A549 (cell line): Measurements from ENCODE around the gene GAB1.

Experiments
- POLR2A ChIP-seq: IDR thresholded peaks from 2 replicates; pipeline ENCODE4 v1.6.1; 2012; ENCODE audit warnings: mild to moderate bottlenecking, low read length
- RAD21 ChIP-seq, 2 experiments: fragments of >200 bp in 1 of 2; sonication (Bioruptor Twin) in 1 of 2; formaldehyde crosslinking in 1 of 2; IDR thresholded peaks in 1 of 2; conservative IDR thresholded peaks in 1 of 2; 2 replicates in 1 of 2; 3 replicates in 1 of 2; pipeline ENCODE4 v1.6.1; 2012 to 2018; ENCODE audit warnings: inconsistent platforms in 1 of 2
- TF ChIP-seq, protein P1 (sequence below): fragments of >200 bp; sonication (Bioruptor Twin); formaldehyde crosslinking; IDR thresholded peaks from 3 replicates; pipeline ENCODE4 v1.5.1; 2016

DNA sequence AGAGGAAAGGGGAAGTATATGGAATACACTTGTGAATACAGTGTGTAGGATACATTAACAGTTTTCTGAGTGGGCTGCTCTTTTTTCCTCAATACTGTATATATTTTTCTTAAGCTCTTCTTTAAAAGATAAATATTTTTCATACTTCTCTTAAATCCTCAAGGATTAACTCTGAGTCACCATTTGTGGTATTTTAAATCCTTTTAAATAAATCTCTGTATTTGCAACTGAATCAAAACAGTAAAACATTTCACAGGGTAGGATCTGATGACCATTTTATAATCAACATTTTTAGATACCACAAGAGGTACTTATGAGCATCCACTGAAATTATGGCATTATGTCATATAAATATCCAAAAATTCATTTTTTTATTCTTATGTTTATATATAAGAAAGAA lies 87.6 kb downstream of the GAB1 start:
- TF ChIP-seq, protein P1, sequence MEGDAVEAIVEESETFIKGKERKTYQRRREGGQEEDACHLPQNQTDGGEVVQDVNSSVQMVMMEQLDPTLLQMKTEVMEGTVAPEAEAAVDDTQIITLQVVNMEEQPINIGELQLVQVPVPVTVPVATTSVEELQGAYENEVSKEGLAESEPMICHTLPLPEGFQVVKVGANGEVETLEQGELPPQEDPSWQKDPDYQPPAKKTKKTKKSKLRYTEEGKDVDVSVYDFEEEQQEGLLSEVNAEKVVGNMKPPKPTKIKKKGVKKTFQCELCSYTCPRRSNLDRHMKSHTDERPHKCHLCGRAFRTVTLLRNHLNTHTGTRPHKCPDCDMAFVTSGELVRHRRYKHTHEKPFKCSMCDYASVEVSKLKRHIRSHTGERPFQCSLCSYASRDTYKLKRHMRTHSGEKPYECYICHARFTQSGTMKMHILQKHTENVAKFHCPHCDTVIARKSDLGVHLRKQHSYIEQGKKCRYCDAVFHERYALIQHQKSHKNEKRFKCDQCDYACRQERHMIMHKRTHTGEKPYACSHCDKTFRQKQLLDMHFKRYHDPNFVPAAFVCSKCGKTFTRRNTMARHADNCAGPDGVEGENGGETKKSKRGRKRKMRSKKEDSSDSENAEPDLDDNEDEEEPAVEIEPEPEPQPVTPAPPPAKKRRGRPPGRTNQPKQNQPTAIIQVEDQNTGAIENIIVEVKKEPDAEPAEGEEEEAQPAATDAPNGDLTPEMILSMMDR = no peak
- TF ChIP-seq POLR2A (no peak), RAD21 (conservative IDR thresholded peaks at IDR 0.05 in 1 of 2, IDR thresholded peaks at IDR 0.05 in 1 of 2) (no peak)
